Measurements from ENCODE around the gene MEG3. TPM values are rescaled to one million over a fixed set of nuclear protein-coding genes. Genes with fewer than 3 reads are reported as not detected.

The MEG3 gene
- total RNA-seq, 2 experiments from 2014 or later = not detected

DNA sequence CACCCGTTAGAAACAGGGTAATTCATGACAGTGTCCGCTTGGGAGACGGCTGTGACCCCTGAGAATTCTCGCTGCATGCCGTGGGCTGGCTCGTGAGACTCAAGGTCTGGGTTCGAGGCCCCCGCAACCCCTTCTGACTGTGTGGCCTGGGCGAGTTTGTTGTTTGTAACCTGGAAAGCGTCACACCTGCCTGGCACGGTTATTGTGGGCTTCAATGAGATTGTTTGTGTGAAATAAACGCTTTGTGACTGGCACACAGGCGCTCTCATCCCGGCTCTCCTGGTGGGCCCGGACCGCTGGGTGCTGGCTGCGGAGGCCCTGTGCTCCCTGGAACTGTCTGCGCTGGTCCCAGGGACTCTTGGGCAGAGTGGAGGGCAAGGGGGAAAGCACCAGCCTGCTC, 33.9 kb downstream of the MEG3 start:
- ATAC-seq (ENCODE audit: low read depth) (no peak), DNase-seq (no peak)
- Mint-ChIP-seq H3K36me3 (no peaks in the 10 kb centered on the region), H3K4me3 (no peak overlapping the region), H3K27me3 (peaks cover 4% of the 10 kb centered on the region), H3K27ac (no peak overlapping the region), H3K4me1 (no peaks in the 10 kb centered on the region), H3K9me3 (no peaks in the 10 kb centered on the region)
- POLR2A ChIA-PET = no interaction called here

DNA sequence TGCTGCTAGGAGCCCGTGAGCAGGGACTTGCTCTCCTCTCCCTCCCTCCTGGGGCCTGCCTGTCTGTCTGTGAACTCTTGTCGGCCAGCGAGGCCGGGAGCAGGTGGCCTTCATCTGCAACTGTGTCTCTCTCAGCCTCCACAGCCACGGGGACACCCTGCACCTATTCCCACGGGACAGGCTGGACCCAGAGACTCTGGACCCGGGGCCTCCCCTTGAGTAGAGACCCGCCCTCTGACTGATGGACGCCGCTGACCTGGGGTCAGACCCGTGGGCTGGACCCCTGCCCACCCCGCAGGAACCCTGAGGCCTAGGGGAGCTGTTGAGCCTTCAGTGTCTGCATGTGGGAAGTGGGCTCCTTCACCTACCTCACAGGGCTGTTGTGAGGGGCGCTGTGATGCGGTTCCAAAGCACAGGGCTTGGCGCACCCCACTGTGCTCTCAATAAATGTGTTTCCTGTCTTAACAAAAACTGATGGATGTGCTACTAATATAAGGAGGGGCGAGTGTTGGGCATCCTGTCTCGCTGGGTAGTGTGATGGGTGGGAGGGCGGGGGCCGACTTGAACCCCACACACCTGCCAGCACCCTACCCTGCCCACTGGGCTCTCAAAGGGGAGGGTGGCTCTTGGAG, 34.8 kb downstream of the MEG3 start:
- H3K27ac Mint-ChIP-seq = no peak overlapping the region
- peaks cover 4% of the 10 kb centered on the region for H3K27me3 Mint-ChIP-seq
- H3K4me1 Mint-ChIP-seq = no peaks in the 10 kb centered on the region
- DNase-seq (no peak), ATAC-seq (ENCODE audit: low read depth) (no peak)
- POLR2A ChIA-PET = no interaction called here
- no peaks in the 10 kb centered on the region for H3K36me3 Mint-ChIP-seq
- H3K4me3 Mint-ChIP-seq = no peak overlapping the region
- no peaks in the 10 kb centered on the region for H3K9me3 Mint-ChIP-seq

DNA sequence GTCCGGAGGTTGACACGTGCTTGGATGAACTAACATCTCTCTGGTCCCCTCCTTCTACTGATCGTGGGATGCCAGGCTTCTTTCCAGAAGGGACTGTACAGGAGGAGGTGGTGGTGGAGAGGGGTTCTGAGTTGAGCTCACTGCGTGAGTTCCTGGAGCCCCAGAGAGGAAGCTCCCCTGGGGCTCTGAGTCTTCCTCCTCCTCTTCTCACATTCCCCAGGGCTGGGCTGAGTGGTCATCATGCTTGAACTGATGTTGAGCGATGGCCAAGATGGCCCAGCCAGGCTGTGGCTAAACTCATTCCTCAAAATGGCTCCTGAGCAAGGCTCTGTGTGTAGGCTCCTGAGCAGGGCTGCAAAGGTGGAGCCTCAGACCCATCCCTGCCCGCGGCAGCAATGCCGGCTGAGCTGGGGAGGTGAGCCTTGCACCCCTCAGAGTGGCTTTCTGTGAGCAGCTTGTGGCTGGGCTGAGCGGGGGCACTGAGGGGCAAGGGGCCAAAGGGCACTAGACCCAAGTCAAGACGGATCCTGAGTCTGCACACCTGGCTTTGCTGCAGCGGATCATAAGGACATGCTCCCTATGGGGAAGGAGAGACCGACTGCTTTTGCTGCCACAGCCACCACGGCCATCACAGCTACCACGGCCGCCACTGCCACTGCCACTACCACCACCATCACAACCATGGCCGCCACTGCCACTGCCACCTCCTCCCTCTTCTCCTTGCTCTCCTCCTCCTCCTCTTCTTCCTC, 35.4 kb downstream of the MEG3 start:
- POLR2A ChIA-PET = no interaction called here
- DNase-seq (no peak), ATAC-seq (ENCODE audit: low read depth) (no peak)
- Mint-ChIP-seq H3K4me3 (no peak overlapping the region), H3K27ac (no peak overlapping the region), H3K9me3 (no peaks in the 10 kb centered on the region), H3K4me1 (no peaks in the 10 kb centered on the region), H3K36me3 (no peaks in the 10 kb centered on the region), H3K27me3 (peaks cover 4% of the 10 kb centered on the region)

DNA sequence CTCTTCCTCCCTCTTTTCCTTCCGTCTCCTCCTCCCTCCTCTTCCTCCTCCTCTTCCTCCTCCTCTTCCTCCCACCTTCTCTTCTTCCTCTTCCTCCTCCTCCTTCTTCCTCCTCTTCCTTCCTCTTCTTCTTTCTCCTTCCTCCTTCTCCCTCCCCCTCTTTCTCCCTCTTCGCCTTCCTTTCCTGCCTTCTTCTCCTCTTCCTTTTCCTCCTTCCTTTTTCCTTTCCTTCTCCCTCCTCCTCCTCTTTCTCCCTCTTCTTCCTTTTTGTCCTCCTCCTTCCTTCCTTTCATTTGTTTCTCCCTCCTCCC, 36.0 kb downstream of the MEG3 start:
- H3K27me3 Mint-ChIP-seq = peaks cover 4% of the 10 kb centered on the region
- POLR2A ChIA-PET = no interaction called here
- no peaks in the 10 kb centered on the region for H3K9me3 Mint-ChIP-seq
- no peak overlapping the region for H3K27ac Mint-ChIP-seq
- H3K4me3 Mint-ChIP-seq = no peak overlapping the region
- DNase-seq (no peak), ATAC-seq (ENCODE audit: low read depth) (no peak)
- H3K36me3 Mint-ChIP-seq = no peaks in the 10 kb centered on the region
- H3K4me1 Mint-ChIP-seq = no peaks in the 10 kb centered on the region

DNA sequence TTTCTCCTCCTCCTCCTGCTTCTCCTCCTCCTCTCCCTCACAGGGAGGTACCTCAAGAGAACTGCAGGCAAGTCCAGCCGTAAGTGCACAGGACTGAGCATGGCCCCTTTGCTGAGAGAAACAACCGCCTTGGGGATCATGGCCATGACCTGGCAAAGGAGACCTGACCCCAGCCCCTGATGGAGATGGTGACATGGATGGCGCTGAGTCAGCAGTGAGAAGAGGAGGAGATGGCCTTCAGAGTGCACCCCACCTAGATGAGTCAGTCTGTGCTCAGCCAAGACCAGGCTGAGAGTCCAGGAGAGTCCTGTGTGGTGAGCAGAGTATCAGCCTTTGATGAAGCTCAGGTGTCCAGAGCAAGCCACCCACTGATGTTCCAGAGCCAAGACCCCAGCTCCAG, 36.4 kb downstream of the MEG3 start:
- POLR2A ChIA-PET = no interaction called here
- DNase-seq (no peak), ATAC-seq (ENCODE audit: low read depth) (no peak)
- Mint-ChIP-seq H3K4me1 (no peaks in the 10 kb centered on the region), H3K9me3 (no peaks in the 10 kb centered on the region), H3K27ac (no peak overlapping the region), H3K4me3 (no peak overlapping the region), H3K27me3 (peaks cover 4% of the 10 kb centered on the region), H3K36me3 (no peaks in the 10 kb centered on the region)

DNA sequence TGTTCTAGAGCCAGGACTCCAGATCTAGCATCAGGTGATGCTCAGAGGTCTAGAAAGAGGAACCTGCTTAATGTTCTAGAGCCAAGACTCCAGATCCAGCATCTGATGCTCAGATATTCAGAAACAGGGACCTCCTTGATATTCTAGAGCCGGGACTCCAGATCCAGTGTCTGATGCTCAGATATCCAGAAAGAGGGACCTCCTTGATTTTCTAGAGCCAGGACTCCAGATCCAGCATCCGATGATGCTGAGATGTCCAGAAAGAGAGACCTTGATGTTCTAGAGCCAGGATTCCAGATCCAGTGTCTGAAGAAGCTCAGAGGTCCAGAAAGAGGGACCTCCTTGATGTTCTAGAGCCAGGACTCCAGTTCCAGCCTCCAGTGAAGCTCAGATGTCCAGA, 36.9 kb downstream of the MEG3 start:
- ATAC-seq (ENCODE audit: low read depth) = no peak
- no peak overlapping the region for H3K27ac Mint-ChIP-seq
- H3K4me3 Mint-ChIP-seq = no peak overlapping the region
- H3K9me3 Mint-ChIP-seq = no peaks in the 10 kb centered on the region
- H3K36me3 Mint-ChIP-seq = no peaks in the 10 kb centered on the region
- DNase-seq = no peak
- H3K4me1 Mint-ChIP-seq = no peaks in the 10 kb centered on the region
- H3K27me3 Mint-ChIP-seq = peaks cover 4% of the 10 kb centered on the region
- POLR2A ChIA-PET = no interaction called here

DNA sequence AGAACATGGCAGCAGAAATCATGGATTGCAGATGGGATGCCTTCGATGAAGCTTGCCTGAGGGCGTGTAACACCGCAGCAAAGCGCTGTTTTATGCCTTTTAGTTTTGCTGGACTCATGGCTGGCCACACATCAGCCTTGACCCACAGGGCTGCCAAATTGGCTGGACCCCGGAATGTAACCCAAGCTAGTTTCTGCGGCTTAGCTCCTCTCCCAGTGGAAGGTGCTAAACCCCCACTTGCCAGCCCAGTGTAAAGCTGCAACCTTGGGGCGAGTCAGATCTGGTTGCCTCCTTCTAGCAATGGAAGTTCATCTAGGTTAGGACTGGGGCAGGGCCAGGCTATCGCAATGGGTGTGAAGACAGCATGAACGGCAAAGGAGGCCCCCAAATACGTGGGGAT, 38.3 kb downstream of the MEG3 start:
- POLR2A ChIA-PET = no interaction called here
- no peak overlapping the region for H3K4me3 Mint-ChIP-seq

DNA sequence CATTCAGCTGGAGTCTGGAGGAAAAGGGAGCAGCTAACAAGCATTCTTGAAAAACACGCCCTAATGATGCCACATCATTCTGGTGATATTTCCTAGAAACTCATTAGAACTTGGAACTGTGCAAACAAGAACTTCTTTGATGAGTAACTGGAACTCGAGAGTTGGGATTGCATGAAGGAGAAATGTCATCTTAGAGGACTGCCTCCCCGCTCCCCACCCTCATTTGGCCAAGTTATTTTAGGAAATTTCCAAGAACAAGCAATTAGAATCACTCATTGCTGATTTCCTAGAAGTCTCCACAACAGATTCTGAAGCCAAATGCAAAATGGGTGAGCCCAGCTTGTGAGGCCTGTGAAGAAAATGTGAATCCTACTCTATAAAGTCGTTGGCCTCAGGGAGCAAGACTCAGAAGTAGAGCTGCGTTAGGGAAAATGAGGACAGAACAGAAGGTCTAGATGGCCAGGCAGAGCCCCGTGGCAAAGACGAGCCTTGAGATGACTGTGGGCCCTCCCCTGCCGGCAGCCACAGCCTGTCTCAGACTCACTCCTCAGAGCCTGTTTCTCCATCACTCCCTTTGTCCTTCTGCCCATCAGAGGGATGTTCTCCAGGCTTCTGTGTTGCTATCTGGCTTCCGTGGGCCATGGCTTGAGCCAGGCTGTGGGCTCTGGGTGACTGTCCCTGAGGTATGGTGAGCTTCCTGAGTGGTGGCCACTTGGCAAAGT, 39.2 kb downstream of the MEG3 start:
- DNase-seq (peak; percentile 11), ATAC-seq (ENCODE audit: low read depth) (no peak)
- POLR2A ChIA-PET = no interaction called here
- Mint-ChIP-seq H3K4me1 (no peaks in the 10 kb centered on the region), H3K27ac (no peak overlapping the region), H3K27me3 (peaks cover 2% of the 10 kb centered on the region), H3K36me3 (no peaks in the 10 kb centered on the region), H3K4me3 (no peak overlapping the region), H3K9me3 (no peaks in the 10 kb centered on the region)

More for the DNA sequence above, 38.3 kb downstream of the MEG3 start:
- ATAC-seq (ENCODE audit: low read depth) (no peak), DNase-seq (peak; percentile 10)
- H3K36me3 Mint-ChIP-seq = no peaks in the 10 kb centered on the region
- H3K9me3 Mint-ChIP-seq = no peaks in the 10 kb centered on the region
- H3K4me1 Mint-ChIP-seq = no peaks in the 10 kb centered on the region
- no peak overlapping the region for H3K27ac Mint-ChIP-seq
- peaks cover 2% of the 10 kb centered on the region for H3K27me3 Mint-ChIP-seq

DNA sequence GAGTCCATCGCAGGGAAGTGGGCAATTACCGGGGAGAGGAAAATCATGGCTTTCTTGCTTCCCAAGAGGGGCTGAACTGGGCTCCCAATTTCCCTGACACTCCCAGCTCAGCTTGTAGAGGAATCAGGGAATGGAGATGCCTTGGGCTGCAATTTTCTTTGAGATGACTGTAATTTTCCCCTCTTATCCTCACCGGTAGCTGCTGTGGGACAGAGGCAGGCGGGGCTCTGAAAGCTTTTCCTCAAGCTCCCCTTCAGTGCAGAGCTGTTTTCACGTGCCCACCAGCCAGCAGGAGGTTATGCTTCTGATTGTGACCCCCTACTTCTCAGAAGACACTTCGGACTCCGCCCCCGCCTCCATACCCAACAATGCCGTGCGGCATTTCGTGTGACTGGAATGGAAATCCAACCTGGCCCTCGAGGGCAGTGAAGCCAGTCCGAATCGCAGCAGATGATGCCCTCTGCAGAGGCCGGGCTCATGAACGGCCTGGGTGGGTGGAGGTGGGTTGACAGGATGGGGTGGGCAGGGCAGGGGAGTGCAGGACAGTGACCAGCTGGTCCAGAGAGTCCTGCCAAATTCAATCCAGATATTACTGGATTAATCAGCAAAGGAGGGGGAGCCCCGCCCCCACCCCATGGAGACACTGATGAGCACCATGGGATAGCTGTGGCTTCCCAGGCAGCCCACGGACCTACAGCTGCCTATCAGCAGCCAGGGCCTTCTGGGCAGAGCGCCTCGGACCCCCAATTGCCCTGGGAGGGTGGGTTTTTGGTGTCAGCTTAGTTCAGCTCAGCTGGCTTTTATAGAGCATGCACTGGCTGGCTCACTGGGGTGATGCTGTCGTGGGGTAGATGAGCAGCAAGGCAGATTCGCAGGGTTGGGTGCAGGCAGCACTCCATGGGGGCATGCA, 40.0 kb downstream of the MEG3 start:
- H3K9me3 Mint-ChIP-seq = no peaks in the 10 kb centered on the region
- no peak overlapping the region for H3K27ac Mint-ChIP-seq
- DNase-seq = peak; percentile 11
- no peak for ATAC-seq (ENCODE audit: low read depth)
- H3K27me3 Mint-ChIP-seq = peaks cover 2% of the 10 kb centered on the region
- no peaks in the 10 kb centered on the region for H3K4me1 Mint-ChIP-seq
- no peaks in the 10 kb centered on the region for H3K36me3 Mint-ChIP-seq
- no peak overlapping the region for H3K4me3 Mint-ChIP-seq
- POLR2A ChIA-PET = no interaction called here

DNA sequence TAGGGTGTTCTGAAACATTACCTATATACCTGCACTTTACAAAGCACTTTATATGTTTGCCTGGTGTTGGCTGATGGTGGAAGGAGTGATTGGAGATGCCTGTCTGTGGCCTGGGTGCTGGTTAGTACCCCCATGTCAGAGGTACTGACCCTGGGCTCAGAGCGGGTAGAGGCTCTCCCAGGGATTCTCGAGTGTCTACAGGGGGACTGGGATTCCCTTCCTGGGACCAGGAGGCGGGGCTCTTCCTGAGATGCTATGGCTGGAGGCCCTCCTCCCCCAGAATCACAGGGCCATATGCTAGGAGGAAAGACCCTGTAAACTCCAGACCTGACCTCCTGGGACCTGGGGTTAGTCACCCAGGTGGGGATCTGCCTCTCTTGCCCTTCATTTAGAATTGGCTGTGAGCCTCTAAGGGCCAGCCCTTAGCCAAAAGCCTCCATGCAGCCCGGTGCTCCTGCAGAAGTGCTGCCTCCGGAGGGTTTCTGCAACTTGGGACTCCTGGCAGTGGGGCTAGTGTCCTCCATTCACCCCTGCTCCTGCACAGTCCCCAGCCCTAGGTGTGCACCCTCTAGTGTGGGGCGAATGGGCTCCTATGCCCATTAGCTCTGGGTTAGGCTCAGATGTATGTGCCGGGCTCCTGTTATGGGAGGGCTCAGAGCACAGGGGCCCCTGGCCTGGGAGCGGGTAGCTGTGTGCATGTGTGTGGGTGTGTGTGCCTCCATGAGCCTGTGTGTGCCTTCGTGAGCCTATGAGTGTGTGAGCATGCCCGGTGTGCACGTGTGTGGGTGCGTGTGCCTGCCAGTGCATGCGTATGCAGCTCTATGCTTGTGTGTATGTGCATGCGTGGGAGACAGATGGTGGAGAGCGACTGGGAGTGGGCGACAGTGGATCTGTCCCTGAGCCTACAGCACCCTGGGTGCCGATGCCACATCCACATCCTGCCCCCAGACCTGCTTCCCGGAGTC, 41.0 kb downstream of the MEG3 start:
- Mint-ChIP-seq H3K9me3 (no peaks in the 10 kb centered on the region), H3K36me3 (no peaks in the 10 kb centered on the region), H3K27ac (no peak overlapping the region), H3K27me3 (no peaks in the 10 kb centered on the region), H3K4me1 (no peaks in the 10 kb centered on the region), H3K4me3 (no peak overlapping the region)
- no peak for ATAC-seq (ENCODE audit: low read depth)
- DNase-seq = peak; percentile 11
- POLR2A ChIA-PET = no interaction called here

DNA sequence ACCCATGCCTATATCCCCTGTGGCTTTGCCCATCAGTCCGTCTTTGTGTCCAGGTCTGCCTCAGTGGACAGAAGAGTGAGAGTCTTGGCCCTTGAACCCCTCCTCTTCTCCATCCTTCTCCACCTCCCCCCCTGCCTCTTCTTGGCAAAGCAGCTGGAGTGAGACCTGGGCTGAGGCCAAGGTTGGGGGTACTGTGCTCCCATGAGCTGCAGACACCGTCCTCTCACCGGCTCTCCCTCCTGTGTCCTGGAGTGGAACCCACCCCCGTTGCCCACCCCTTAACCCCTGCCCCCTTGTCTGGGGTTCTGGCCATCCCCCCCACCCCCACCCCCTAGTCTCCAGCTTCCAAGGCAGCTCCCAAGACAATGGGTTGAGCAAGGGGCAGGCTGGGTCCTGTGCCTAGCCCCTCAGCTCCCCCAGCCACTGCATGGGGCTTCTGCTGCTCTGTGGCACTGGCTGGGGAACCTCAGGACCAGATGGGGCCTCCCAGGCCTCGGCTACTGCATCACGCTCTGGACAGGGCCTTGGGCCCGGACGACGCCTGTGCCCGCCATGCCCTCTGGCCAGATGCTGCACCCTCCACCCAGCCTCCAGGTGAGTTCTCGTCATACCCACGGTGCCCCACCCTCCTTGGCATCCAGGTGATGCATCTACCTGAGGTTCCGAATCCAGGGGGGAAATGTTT, 41.9 kb downstream of the MEG3 start:
- DNase-seq = peak; percentile 14
- no peak overlapping the region for H3K4me3 Mint-ChIP-seq
- no peak overlapping the region for H3K27ac Mint-ChIP-seq
- no peak for ATAC-seq (ENCODE audit: low read depth)
- POLR2A ChIA-PET = no interaction called here
- H3K9me3 Mint-ChIP-seq = no peaks in the 10 kb centered on the region
- no peaks in the 10 kb centered on the region for H3K27me3 Mint-ChIP-seq
- H3K4me1 Mint-ChIP-seq = no peaks in the 10 kb centered on the region
- no peaks in the 10 kb centered on the region for H3K36me3 Mint-ChIP-seq

DNA sequence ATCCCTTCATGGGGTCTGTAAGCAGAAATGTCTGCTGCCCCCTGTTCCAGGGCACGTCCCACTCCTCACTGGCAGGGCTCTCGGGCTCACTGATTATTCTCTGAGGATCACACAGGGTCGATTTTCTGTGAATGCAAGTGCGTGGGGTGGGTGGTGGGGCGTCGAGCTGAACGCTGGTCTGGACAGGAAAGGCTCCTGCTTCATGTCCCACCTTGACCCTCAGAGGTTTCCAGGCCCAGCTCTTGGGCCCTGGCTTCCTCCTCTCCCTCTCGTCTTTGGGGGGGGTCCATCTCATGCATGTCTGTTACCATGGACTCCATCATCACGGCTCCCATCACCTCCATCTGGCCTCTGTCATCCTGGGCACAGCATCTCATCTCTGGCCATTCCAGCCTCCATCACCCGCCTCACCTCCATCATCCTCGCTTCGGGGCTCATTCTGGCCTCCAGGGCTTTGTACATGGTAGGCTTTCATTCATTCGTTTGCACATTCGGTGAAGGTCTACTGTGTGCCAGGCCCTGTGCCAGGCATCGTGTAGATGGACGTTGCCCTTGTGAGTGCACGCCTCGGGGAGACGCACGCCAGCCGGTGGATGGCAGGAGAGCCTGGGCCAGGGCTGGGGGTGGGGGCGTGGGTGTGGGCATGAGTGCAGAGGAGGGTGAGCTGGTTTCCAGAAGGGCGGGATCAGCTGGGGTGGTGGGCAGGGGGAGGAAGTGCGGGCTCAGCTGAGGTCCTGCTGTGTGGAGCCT, 42.9 kb downstream of the MEG3 start:
- no peak overlapping the region for H3K4me3 Mint-ChIP-seq
- DNase-seq (peak; percentile 14), ATAC-seq (ENCODE audit: low read depth) (no peak)
- H3K4me1 Mint-ChIP-seq = no peaks in the 10 kb centered on the region
- H3K9me3 Mint-ChIP-seq = no peaks in the 10 kb centered on the region
- POLR2A ChIA-PET = no interaction called here
- H3K36me3 Mint-ChIP-seq = no peaks in the 10 kb centered on the region
- H3K27ac Mint-ChIP-seq = no peak overlapping the region
- H3K27me3 Mint-ChIP-seq = no peaks in the 10 kb centered on the region
